Adrenal gland (tissue), 5 donors: ENCODE measurements around the gene NACAD.

Source experiments
- CTCF ChIP-seq, 6 experiments: fragments of 450-650 bp in 4 of 6; fragments of 200-600 bp in 2 of 6; sonication (generic) in 1 of 6; IDR thresholded peaks; 1 replicate in 5 of 6; 2 replicates in 1 of 6; pipeline versions ENCODE4 v1.5.1 to v1.8.0; 2016 to 2021; ENCODE audit warnings: antibody characterized with exemption in 6 of 6, mild to moderate bottlenecking in 2 of 6, moderate library complexity in 1 of 6
- POLR2A ChIP-seq, 2 donors: fragments of 450-650 bp; IDR thresholded peaks; one replicate each; pipeline ENCODE4 v1.6.1; 2017; ENCODE audit warnings: antibody characterized with exemption in 2 of 2, mild to moderate bottlenecking in 2 of 2, moderate library complexity in 1 of 2
- donor health status: DM: no; HTN: no; CAD: no.

- TF ChIP-seq CTCF (IDR thresholded peaks at IDR 0.05), result no peak
- no peak for TF ChIP-seq POLR2A (IDR thresholded peaks at IDR 0.05)
Measured at GRCh38 chr7:45108863-45109262, 20.1 kb upstream of the NACAD start.
